NCI-H128 (cell line): ENCODE data around the gene MRFAP1L1.

ENCODE experiments used
- DNase-seq: peaks from one replicate; lab custom pipeline; 2025; ENCODE audit not compliant: unreplicated experiment; lab: John Stamatoyannopoulos, UW

The MRFAP1L1 gene

GRCh38 chr4:6663596-6664393 lies 45.9 kb downstream of the MRFAP1L1 start:
- DNase-seq, result no peak

- no peak for DNase-seq
Observed at GRCh38 chr4:6662591-6662990, 47.1 kb downstream of the MRFAP1L1 start.

GRCh38 chr4:6660430-6660829 lies 49.2 kb downstream of the MRFAP1L1 start:
- DNase-seq, result no peak

GRCh38 chr4:6659897-6660296 lies 49.8 kb downstream of the MRFAP1L1 start:
- no peak for DNase-seq

- DNase-seq, result no peak
Observed at GRCh38 chr4:6658597-6659075, 51.0 kb downstream of the MRFAP1L1 start.

- DNase-seq, result no peak
Observed at GRCh38 chr4:6658209-6658595, 51.5 kb downstream of the MRFAP1L1 start.
